Measurements from ENCODE around the gene SPG11.
"Not testable (repeated sequence)": the region's sequence is repeated elsewhere in the genome, so short reads cannot be mapped to it uniquely, and the experiment has no call there.

Gene SPG11

DNA sequence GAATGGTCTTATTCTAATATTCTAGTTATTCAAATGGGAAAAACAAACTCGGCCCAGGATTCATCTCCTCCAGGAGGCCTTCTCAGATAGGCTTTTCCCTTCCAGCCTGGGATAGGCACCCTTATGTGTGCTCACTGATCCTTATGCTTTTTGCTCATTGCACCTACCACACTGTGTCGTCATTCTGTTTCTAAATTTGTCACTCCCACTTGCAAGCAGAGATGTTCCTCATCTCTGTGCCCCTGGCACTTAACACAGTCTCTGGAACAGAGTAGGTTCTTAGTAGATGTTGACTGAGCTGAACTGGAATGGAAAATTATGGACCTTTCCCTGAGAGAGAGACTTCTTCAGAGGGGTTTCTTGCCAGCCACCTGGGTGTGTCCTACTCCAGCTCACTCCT lies 18.7 kb upstream of the SPG11 start:
- no peak for DNase-seq (ENCODE audit: low read depth)

DNA sequence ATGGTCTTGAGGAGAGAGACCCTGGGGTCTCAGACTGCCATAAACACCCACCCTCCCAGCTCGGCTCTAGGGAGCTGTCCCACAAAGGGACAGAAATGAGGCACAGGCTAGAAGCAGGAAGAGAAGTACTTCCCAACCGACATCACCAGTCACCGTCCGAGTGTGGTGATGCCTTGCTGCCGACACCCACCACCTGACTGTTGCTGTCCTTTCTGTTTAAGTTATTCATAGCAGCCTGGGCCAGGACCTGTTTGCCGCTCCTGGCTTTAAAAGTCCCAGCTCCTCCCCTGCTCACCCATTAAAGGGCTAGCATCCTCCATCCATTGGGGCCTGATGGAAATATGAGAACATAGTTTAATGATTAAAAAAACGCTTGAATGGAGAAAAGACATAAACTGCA lies 13.2 kb upstream of the SPG11 start:
- DNase-seq (ENCODE audit: low read depth) = no peak

DNA sequence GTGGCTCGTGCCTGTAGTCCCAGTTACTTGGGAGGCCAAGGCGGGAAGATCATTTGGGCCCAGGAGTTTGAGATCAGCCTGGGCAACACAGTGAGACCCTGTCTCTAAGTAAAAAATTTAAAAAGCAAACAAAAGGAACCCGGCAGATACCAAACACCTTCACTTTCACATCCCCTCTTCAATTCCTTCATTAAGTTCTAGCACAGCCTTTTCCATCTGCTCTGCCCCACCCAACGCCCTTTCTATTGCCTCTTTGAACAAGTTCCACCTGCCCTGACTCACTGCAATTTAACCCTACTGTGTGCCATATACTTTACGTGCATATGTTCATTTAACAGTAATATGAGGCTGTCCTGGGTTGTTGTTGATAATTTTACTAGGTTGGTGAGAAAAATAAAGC lies 12.4 kb upstream of the SPG11 start:
- DNase-seq (ENCODE audit: low read depth) = no peak

DNA sequence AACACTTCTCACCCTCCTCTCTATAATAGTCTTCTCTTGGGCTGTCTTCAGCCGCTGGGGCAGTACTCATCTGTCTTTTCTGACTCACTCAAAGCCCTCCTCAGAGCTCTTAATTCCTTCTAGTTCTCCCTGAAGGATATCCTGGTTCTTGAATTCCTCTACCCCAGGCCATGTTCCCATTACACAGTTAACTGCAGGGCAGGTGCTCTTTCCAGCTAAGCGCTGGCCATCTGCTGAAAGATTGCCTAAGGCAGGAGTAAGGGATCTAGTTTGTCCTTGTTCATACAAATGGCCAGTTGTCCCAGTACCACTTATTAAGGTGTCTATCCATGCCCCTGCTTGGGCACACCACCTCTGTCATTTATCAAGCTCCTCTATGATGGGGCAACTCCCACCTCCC lies 10.2 kb upstream of the SPG11 start:
- DNase-seq (ENCODE audit: low read depth) = no peak

DNA sequence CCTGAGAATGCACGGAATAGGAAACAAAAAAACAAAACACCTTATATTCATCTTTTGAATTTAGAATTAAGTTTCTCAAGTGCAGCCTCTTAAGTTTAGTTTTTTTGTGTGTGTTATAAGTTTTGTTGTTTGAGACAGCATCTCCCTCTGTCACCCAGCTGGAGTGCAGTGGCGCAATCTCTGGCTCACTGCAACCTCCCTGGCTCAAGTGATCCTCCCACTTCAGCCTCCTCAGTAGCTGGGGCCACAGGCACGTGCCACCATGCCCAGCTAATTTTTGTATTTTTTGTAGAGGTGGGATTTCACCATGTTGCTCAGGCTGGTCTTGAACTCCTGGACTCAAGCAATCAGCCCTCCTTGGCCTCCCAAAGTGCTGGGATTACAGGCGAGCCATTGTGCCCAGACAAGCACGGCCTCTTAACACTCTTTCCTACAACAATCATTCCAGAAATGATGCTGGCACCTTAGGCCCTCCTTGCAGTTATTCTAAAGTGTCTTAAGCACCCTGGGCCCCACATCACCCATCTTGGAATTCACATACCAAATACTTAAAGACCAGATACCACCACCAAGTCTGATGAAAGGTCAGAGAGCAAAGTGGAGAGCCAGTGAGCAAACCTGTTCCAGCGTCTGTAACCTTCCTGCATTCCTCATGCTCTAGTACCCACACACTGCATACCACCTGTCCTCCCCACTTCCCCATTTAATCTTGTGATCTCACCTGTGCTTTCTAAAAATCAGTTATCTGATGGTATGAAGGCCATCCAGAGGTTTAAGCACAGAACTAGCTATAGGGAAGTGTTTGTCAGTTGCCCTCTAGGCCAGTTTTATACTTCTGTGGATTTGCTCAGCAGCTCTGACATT lies 6.9 kb upstream of the SPG11 start:
- no peak for DNase-seq (ENCODE audit: low read depth)

DNA sequence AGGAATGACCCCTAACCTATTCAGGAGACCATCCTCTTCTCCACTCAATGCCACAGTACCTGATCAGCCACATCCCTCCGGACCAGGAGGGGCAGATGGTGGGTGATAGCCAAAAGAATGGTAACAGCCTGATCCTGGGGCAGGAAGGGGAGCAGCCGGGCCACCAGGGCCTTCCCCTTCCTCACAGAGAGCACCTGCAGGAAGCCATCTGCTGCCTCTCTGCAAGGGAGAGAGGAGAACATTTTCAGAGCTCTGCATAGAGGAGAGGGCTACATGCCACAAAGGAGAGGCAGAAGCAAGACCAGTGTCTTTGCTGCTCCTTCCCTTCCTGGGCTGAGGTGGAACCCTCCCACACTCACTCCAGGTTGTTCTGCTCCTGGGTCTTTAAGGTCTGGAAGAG lies 5.5 kb upstream of the SPG11 start:
- no peak for DNase-seq (ENCODE audit: low read depth)

DNA sequence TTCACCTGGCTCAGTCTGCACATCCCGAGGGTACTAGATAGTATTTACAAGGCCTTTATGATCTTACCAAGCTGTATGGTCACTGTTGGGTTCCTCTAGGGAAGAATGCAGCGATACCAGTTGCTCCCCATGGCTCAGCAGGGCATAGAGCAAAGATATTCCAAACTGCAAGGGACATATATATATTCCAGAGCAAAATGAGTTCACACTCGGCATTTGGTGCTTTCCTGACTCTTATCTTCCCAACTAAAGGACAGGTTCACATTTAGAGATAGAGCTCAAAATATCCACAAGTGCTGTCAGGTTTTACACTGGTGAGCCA lies 3.5 kb upstream of the SPG11 start:
- DNase-seq (ENCODE audit: low read depth) = no peak

DNA sequence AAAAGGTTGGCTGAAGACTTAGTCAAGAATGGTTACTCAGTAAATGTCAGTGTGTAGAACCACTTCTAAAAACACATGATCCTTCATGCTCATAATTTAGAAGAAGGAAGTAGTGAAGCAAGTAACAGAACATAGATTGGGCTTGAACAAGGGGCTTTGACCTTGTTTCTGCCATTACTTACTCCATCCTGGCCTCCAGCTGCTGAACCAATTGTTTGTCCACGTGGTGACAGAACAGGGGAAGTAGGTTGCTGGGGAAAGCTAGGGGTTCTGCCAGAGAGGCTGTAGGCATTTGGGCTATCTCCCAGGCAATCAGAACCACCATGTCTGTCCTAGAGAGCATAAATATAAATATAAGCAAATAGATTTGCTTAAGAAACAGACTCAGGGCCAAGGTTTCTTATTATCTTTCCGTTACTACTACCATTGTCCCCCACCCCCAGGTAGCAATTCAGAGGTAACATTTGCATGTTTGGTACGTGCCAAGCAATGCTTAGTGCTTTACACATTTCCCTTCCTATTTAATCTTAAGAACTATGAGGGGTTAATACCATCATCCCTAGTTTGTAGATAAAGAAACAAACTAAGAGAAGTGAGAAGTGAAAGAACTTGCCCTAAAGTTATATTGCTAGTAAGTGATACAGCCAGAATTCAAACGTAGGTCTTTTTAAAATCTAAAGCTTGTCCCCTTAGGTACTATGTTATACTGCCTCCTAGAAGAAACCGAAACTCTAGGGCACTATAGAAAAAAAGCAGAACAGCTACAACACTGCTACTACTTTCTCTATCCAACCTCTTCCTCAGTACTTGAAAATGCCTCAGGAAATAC lies 3.0 kb upstream of the SPG11 start:
- DNase-seq (ENCODE audit: low read depth) = no peak

DNA sequence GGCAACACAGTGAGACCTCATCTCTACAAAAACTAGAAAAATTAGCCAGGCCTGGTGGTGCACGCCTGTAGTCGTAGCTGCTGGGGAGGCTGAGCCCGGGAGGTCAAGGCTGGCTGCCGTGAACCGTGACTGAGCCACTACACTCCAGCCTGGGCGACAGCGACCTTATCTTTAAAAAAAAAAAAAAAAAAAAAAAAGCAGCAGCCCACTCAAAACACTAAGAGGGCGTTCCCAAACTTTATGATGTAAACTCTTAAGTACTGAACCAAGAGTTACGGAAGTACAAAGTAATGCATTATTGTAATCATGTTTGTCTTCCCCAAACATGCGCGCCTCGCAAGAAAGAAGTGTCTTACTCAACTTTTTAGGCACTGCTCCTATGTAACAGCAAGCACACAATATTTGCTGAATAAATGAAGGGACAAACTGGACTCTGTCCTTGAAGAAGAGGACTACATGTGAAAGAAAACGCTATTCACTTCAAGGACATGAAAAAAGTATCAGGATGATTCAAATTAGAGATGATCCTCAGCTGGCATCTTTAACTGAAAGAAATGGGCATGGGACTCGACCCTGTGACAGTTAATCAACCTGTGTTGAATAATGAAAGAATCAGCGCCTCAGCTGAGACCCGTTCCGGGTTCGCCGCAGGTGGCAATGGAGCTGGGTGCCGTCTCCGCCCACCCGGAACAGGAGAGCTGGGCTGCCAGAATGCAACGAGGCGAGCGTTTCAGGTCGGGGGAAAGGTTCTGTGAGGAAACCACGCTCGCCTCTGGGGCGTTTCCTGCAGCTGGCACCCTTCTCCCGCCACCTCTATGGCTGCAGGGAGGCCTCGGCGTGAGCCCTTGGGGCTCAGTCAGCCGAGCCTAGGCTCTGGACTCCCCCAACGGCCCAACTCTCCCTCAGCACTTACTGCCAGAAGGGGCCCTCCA lies 718 bp downstream of the SPG11 start:
- no peak for DNase-seq (ENCODE audit: low read depth)

DNA sequence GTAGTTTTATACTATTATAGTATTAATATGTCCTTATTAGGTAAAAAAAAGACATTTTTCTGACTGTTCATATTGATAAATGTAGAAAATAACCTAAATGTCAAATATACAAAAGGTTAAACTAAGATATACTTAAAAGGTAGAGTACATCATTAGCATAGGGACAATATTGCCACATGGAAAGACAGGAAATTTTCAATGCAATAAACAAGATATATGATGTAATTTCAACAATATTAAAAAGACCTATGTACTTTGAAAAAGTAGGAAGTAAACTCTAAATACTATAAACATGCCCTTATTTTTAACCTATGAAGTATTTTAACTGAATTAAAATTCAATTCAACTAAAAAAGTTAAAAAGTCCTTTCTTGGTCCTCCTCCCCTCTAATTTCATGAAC lies 1.9 kb downstream of the SPG11 start:
- no peak for DNase-seq (ENCODE audit: low read depth)

DNA sequence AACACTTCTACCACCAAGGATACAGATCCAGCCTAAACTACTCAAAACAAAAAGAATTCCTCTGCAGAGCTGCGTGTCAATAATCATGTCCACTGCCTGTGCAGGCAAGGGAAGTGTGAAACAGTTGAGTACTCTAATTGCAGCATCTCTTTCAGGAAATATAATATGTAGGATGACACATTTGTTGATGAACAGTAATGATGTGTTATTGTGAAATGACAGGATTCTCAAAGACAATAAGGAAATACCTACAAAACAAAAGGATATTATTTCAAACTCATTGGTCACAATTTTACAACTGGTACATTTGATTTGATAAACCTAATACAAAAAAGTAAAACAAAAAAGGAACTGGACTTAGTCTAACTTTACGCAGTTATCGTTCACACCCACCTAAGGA lies 4.4 kb downstream of the SPG11 start:
- DNase-seq (ENCODE audit: low read depth) = no peak

DNA sequence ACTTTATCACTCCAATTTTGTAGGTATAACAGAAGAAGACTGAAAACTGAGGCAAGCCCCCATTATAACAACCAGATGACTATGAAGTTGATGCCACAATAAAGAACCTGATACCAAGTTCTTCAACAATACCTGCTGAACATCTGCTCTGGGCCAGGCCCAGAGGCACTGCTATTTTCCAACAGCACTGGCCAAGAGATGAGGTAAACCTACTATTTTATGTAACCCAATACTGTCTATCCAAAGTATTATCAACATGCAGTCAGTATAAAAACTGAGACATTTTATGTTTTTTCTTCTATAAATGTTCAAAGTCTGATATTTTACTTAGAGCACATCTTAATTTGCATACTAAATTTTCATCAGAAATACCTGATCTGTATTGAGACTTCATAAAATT lies 6.1 kb downstream of the SPG11 start:
- no peak for DNase-seq (ENCODE audit: low read depth)

DNA sequence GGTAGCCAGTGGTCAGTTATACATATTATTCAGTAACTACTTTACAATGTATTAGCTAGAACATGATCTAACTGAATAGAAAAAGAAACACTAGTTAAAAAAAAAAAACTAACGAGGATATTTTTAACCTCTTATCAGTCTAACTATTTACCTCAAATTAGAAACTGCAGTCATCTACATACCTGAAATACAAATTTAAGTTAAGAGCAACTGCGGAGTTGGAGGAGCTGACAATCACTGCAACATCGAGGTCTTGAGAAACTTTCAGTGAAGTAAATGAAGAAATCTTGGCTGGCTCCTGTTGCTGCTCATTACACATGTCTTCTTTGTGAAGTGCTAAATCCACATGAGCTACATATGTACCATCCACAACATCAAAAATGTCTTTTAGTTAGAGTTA lies 6.5 kb downstream of the SPG11 start:
- no peak for DNase-seq (ENCODE audit: low read depth)

DNA sequence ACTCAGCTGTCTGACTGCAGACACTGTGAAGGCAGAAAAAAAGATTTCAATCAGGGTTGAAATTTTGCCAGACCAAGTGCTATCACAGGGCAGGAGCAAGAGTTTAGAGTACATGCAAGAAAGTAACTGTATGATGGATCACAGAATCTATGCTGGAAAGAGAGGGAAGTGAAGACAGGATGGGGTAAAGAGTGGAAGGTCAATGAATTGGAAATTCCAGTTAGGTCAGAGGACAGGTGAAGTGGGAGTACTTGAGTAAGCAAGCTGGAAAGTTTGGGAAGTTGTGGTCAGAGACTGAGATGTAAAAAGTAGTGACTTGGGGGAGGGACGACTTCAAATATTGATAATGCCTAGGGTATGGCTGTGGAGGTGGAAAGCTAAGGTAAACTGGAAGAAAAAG lies 7.2 kb downstream of the SPG11 start:
- DNase-seq (ENCODE audit: low read depth) = no peak

DNA sequence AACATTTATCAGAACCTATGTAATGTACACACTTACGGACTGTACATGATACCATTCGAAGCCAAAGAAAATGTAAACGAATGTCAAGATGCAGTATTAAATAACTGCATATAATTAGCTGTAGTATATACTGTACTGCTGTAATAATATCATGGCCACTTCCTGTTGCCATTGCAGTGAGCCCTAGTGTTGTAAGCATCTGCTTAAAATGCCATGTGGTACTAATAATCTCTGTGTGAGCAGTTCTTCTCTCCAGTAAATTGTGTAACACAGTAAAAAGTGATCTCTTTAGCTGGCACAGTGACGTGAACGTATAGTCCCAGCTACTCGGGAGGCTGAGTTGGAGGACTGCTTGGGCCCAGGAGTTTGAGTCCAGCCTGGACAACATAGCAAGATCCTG lies 8.6 kb downstream of the SPG11 start:
- peak; percentile 44 for DNase-seq (ENCODE audit: low read depth)

DNA sequence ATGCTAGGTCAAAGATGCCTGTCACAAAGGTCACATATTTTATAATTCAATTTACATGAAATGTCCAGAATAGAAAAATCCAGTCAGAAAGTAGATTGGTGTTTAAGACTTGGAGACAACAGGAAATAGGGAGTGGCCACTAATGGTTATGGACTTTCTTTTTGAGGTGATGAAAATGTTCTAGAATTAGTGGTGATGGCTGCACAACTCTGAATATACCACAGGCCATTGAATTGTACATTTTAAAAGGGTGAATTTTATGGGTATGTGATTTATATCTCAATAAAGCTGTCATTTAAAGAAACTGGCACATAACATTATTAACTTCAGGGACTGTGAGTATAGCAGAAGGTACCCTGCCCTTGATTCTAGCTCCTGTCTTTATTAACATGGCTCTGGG lies 15.8 kb downstream of the SPG11 start:
- no peak for DNase-seq (ENCODE audit: low read depth)

DNA sequence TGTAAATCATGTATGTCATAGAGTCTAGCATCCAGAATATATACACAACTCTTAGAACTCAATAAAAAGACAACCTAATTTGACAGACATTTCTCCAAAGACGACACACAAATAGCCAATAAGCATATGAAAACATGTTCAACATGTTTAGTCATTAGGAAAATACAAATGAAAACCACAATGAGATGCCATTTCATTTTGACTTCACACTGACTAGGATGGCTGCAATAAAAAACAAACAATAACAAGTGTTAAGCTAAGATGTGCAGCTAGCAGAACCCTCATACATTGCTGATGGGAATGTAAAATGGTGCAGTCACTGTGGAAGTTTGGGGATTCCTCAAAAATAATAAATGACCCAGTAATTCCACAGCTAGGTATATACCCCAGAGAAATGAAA lies 16.4 kb downstream of the SPG11 start:
- DNase-seq (ENCODE audit: low read depth) = no peak

DNA sequence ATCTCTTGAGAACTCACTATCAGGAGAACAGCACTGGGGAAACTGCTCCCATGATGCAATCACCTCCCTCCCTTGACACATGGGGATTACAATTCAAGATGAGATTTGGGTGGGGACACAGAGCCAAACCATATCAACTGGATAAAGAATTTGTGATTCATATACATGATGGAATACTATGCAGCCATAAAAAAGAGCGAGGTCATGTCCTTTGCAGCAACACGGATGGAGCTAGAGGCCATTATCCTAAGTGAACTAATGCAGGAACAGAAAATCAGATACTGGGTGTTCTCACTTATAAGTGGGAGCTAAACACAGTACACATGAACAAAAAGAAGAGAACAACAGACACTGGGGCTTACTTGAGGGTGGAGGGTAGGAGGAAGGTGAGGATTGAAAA lies 17.0 kb downstream of the SPG11 start:
- DNase-seq (ENCODE audit: low read depth) = no peak

DNA sequence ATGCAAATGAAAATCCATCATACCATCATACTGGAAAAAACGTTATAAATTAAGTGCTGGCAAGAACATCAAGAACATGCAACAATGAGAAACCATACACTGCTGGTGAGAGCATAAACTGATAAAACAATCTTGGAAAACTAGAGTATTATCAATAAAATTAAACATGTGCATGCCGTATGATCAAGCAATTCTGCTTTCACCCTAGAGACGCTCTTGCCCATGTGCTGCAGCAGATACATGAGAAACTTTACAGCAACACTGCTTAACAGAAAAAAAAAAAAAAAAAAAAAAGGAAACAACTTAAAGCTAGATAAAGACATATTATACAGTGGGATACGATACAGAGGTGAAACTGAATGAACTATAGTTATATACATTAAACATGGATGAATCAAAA lies 21.8 kb downstream of the SPG11 start:
- DNase-seq (ENCODE audit: low read depth) = no peak

DNA sequence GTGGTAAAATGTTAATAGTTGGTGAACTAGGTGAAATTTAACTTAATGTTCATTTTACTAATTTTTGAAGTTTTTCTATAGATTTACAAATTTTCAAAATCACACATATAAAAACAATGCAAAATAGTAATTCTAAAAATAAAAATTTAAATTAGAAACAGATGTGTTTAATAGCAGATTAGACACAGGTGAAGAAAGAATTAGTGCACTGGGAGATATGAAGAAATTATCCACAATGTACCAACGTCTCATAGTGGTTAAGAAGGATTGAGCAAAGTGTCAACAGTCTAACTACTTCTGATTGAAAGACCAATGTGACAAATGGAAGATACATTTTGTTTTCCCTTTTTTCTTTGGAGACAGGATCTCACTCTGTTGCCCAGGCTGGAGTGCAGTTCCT lies 26.5 kb downstream of the SPG11 start:
- no peak for DNase-seq (ENCODE audit: low read depth)

DNA sequence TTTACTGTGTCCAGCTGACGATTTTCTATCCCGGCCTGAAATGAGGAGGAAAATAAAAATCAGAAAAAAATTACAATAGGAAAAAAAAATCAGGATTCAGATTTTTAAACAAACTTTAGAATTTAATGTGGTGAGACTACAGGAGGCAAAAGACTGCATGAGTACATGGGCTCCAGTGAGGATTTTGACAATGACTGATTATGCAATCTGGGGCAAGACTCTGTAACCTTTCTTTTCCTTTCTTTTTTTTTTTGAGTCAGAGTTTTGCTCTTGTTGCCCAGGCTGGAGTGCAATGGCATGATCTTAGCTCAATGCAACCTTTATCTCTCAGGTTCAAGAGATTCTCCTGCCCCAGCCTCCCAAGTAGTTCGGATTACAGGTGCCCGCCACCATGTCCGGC lies 29.9 kb downstream of the SPG11 start:
- peak; percentile 21 for DNase-seq (ENCODE audit: low read depth)

DNA sequence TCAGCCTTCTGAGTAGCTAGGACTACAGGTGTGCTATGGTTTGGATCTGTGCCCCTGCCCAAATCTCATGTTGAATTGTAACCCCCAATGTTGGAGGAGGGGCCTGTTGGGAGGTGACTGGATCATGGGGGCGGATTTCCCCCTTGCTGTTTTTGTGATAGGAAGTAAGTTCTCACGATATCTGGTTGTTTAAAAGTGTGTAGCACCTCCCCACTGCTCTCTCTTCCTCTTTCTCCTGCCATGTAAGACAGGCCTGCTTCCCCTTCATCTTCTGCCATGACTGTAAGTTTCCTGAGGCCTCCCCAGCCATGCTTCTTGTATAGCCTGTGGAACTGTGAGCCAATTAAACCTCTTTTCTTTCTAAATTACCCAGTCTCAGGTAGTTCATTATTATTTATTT lies 38.2 kb downstream of the SPG11 start:
- DNase-seq (ENCODE audit: low read depth) = not testable (repeated sequence)

DNA sequence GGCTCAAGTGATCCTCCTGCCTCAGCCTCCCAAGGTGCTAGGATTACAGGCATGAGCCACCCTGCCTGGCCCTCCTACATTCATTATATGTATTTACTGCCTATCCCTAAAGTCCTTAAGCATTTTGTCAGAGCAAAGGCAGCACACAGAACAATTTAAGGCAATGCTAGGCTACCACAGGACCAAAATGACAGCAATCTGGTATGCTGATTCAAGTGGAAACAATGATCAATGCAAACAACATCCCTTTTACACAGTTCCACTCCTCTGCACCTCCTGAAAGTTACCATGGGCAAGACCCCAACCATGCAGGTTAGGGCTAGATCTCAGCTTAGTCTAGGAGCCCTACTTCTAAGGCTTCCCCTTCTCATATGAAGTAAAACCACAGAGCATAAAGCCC lies 40.3 kb downstream of the SPG11 start:
- DNase-seq (ENCODE audit: low read depth) = no peak
